PFSK-1 (cell line): Measurements from ENCODE around the gene TNNI3K.

Experiments
- POLR2AphosphoS5 ChIP-seq: IDR thresholded peaks from 2 replicates; pipeline ENCODE4 v1.6.1; 2012; ENCODE audit warnings: low read depth, mild to moderate bottlenecking, control low read depth, low read length, moderate library complexity
- REST ChIP-seq, 2 experiments: IDR thresholded peaks; 2 replicates each; pipeline versions ENCODE4 v1.6.1 to v1.8.0; 2011 to 2012; ENCODE audit warnings: low read depth in 2 of 2, low read length in 2 of 2, control low read depth in 1 of 2, inconsistent platforms in 1 of 2, mild to moderate bottlenecking in 1 of 2, moderate library complexity in 1 of 2; ENCODE audit not compliant: insufficient read depth in 1 of 2
- SIN3A ChIP-seq: IDR thresholded peaks from 2 replicates; pipeline ENCODE4 v1.6.1; 2012; ENCODE audit warnings: mild to moderate bottlenecking, low read length, moderate library complexity, borderline replicate concordance; ENCODE audit not compliant: insufficient read depth

- TF ChIP-seq POLR2AphosphoS5 (no peak), SIN3A (no peak), REST (IDR thresholded peaks at IDR 0.05; ENCODE audit: insufficient read depth in 1 of 2, low read depth in 2 of 2, low read length in 2 of 2) (no peak)
Measured at GRCh38 chr1:74420467-74420866, 185.3 kb downstream of the TNNI3K start.
